Spinal cord (tissue), 10 donors: ENCODE measurements around the gene SEC23B. TPM values are rescaled to one million over a fixed set of nuclear protein-coding genes. Genes with fewer than 3 reads are reported as not detected.
"Not testable (repeated sequence)": the region's sequence is repeated elsewhere in the genome, so short reads cannot be mapped to it uniquely, and the experiment has no call there.

ENCODE experiments used
- DNase-seq, 6 donors: peaks; one replicate each; pipeline versions ENCODE4 v3.0.0 to v3.0.0-alpha.2; 2013 to 2015; ENCODE audit warnings: low spot score in 6 of 6, low read depth in 4 of 6
- H3K27ac ChIP-seq: one replicate; pipeline ENCODE4 v1.5.1; 2013; ENCODE audit warnings: low read depth, low read length, control low read depth
- H3K27me3 ChIP-seq: one replicate; pipeline ENCODE4 v1.6.1; 2013; ENCODE audit warnings: low read length; ENCODE audit not compliant: control insufficient read depth, insufficient read depth
- H3K36me3 ChIP-seq: one replicate; pipeline ENCODE4 v1.6.1; 2013; ENCODE audit warnings: low read length; ENCODE audit not compliant: control insufficient read depth, insufficient read depth
- H3K4me1 ChIP-seq: one replicate; pipeline ENCODE4 v1.6.1; 2013; ENCODE audit warnings: low read length; ENCODE audit not compliant: control insufficient read depth, insufficient read depth
- H3K4me3 ChIP-seq: one replicate; pipeline ENCODE4 v1.5.1; 2013; ENCODE audit warnings: low read depth, low read length, control low read depth
- H3K9me3 ChIP-seq: one replicate; pipeline ENCODE4 v1.6.1; 2013; ENCODE audit warnings: low read length; ENCODE audit not compliant: control insufficient read depth, insufficient read depth
- WGBS: methylation state at CpG from one replicate; pipeline ENCODE4 v1.1.5; 2013; ENCODE audit warnings: missing lambda C conversion rate; ENCODE audit not compliant: insufficient coverage; 5-methylcytosine and 5-hydroxymethylcytosine counted together
- polyA plus RNA-seq, 2 donors: library from polyadenylated mRNA; unstranded; fragments of 120-200 nt; gene quantifications; one replicate each; pipeline ENCODE4 v1.2.1, GENCODE V29; 2013; ENCODE audit not compliant: insufficient read length in 2 of 2
- total RNA-seq, 2 donors: library from RNA; depleted of rRNA in 1 of 2; stranded (reverse); fragments of 120-200 nt in 1 of 2; fragments of >200 nt in 1 of 2; gene quantifications; one replicate each; pipeline versions ENCODE4 v1.2.3 to v1.2.4, GENCODE V29; 2013 to 2014
- donor health status: healthy.

Gene SEC23B
- total and polyA plus RNA-seq, 4 donors, result 52.4 to 61.3 (median 56.6) TPM

DNA sequence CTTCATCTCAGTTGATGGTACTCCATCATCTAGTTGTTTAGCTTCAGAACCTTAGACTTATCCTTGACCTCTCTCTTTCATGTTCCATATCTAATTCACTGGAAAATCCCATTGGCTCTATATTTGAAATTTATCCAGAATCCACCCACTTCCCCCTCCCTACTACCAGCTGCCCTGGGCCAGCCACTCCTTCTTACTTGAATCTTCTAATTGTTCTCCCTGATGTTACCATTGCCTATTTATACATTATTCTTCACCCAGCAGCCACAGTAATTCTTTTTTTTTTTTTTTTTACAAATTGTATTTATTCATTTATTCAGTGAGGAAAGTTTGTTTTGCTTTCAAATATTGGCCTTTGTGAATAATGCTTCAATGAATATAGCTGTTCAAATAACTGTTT, 8.2 kb downstream of the SEC23B start:
- H3K27me3 ChIP-seq, result no peaks in the 10 kb centered on the region
- H3K36me3 ChIP-seq, result peaks cover 23% of the 10 kb centered on the region
- no peak for DNase-seq

GRCh38 chr20:18522066-18522465, 14.3 kb downstream of the SEC23B start:
- 65% methylated on average over 7 of the region's 9 CpGs for WGBS

More for the DNA sequence above, 8.2 kb downstream of the SEC23B start:
- Histone ChIP-seq H3K27ac (no peak overlapping the region), H3K4me3 (no peak overlapping the region), H3K9me3 (no peaks in the 10 kb centered on the region), H3K4me1 (no peaks in the 10 kb centered on the region)

GRCh38 chr20:18523066-18523465, 15.3 kb downstream of the SEC23B start:
- Histone ChIP-seq H3K36me3 (peaks cover 33% of the 10 kb centered on the region), H3K4me3 (no peak overlapping the region), H3K27me3 (no peaks in the 10 kb centered on the region), H3K4me1 (no peaks in the 10 kb centered on the region), H3K27ac (no peak overlapping the region), H3K9me3 (no peaks in the 10 kb centered on the region)
- WGBS, result 90% methylated on average over 2 of the region's 2 CpGs
- no peak for DNase-seq

More at GRCh38 chr20:18522066-18522465, 14.3 kb downstream of the SEC23B start:
- H3K27me3 ChIP-seq, H3K4me1 ChIP-seq, H3K9me3 ChIP-seq, H3K27ac ChIP-seq, H3K4me3 ChIP-seq, DNase-seq: not testable (repeated sequence)
- H3K36me3 ChIP-seq, result peaks cover 25% of the 10 kb centered on the region

DNA sequence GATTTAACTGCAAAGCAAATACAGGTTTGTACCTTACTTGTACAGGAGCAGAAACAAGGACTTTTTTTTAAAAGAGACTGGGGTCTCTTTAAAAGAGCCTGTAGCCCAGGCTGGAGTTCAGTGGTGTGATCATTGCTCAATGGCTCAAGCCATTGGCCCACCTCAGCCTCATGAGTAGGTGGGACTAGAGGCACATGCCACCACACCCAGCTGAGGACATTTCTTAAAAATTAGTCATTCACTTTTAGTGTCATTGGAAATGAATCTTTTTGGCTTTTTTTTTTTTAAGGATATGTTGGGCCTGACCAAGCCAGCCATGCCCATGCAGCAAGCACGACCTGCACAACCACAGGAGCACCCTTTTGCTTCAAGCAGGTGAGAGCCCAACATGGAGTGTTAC, 16.9 kb downstream of the SEC23B start:
- no peak for DNase-seq
- H3K36me3 ChIP-seq, result peaks cover 37% of the 10 kb centered on the region
- H3K9me3 ChIP-seq, result no peaks in the 10 kb centered on the region
- no peaks in the 10 kb centered on the region for H3K27me3 ChIP-seq
- no peak overlapping the region for H3K4me3 ChIP-seq
- no peaks in the 10 kb centered on the region for H3K4me1 ChIP-seq
- no peak overlapping the region for H3K27ac ChIP-seq
- no CpG with 5 or more reads among the region's 1 CpG for WGBS

DNA sequence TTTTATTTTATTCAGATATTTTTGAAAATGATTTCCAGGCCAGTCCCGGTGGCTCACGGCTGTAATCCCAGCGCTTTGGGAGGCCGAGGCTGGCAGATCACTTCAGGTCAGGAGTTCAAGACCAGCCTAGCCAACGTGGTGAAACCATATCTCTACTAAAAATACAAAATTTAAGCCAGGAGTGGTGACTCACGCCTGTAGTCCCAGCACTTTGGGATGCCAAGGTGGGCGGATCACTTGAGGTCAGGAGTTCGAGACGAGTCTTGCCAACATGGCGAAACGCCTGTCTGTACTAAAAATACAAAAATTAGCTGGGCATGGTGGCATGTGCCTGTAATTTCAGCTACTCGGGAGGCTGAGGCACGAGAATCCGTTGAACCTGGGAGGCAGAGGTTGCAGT, 19.0 kb downstream of the SEC23B start:
- peaks cover 53% of the 10 kb centered on the region for H3K36me3 ChIP-seq
- not testable (repeated sequence) for H3K4me3 ChIP-seq, DNase-seq, H3K4me1 ChIP-seq, H3K27me3 ChIP-seq, H3K9me3 ChIP-seq, H3K27ac ChIP-seq
- WGBS, result 83% methylated on average over 14 of the region's 14 CpGs

DNA sequence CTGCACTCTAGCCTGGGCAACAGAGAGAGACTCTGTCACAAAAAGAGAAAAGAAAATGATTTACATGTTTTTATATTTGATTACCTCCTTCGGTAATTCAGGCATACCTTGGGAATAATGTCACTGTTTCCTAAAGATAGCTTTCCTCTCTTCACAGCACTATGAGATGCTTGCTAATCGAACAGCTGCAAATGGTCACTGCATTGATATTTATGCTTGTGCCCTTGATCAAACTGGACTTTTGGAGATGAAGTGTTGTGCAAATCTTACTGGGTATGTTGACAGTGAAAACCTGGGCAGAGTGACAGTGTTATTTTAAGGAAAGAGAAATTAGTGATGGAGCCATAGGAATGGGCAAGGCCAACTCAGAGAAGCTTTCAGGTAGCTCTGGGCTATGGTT, 19.6 kb downstream of the SEC23B start:
- no peaks in the 10 kb centered on the region for H3K27me3 ChIP-seq
- no CpG with 5 or more reads among the region's 2 CpGs for WGBS
- peaks cover 56% of the 10 kb centered on the region for H3K36me3 ChIP-seq
- H3K27ac ChIP-seq, result no peak overlapping the region
- no peak overlapping the region for H3K4me3 ChIP-seq
- DNase-seq, result no peak
- no peaks in the 10 kb centered on the region for H3K9me3 ChIP-seq
- H3K4me1 ChIP-seq, result no peaks in the 10 kb centered on the region

GRCh38 chr20:18527836-18528235, 20.1 kb downstream of the SEC23B start:
- Histone ChIP-seq H3K4me3 (no peak overlapping the region), H3K9me3 (no peaks in the 10 kb centered on the region), H3K27ac (no peak overlapping the region), H3K36me3 (peaks cover 61% of the 10 kb centered on the region), H3K4me1 (no peaks in the 10 kb centered on the region), H3K27me3 (no peaks in the 10 kb centered on the region)
- WGBS, result 100% methylated on average over 2 of the region's 2 CpGs
- no peak for DNase-seq

DNA sequence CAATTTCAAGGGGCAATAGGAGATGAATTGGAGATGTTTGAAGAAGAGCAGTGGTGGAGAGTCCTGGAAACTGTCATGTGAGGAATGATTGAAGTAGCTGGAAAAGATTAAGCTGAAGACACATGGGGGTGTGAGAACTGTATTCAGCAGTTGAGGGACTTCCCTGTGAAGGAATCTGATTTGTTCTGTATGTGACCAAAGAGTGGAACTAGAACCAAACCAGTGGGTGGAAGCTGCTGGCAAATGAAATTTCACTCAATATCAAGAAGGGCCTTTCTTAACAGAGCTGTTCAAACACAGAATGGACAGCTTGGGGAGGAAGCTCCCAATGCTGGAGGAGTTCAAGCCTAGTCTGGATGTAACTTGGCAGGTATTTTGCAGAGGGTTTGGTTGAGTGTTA, 21.3 kb downstream of the SEC23B start:
- peaks cover 60% of the 10 kb centered on the region for H3K36me3 ChIP-seq
- H3K9me3 ChIP-seq, result no peaks in the 10 kb centered on the region
- no peaks in the 10 kb centered on the region for H3K4me1 ChIP-seq
- no peak overlapping the region for H3K27ac ChIP-seq
- H3K4me3 ChIP-seq, result no peak overlapping the region
- no peaks in the 10 kb centered on the region for H3K27me3 ChIP-seq
- DNase-seq, result no peak

DNA sequence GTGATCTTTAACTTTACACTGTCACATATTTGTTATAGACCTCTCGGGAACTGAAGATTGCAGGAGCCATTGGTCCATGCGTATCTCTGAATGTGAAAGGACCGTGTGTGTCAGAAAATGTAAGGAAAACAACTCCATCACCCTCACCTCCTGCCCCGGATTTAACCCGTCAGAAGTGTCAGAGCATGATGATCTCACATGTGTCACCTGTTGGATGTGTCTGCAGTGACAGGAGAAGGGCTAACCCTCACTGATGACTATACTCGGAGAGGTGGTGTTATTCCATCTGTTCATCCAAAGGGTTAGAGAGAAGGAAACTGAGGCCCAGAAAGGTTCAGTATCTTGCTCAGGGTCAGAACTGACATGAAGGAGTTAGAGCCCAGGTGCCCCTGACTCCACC, 24.9 kb downstream of the SEC23B start:
- 96% methylated on average over 4 of the region's 6 CpGs for WGBS
- no peaks in the 10 kb centered on the region for H3K4me1 ChIP-seq
- H3K4me3 ChIP-seq, result no peak overlapping the region
- no peaks in the 10 kb centered on the region for H3K9me3 ChIP-seq
- peaks cover 38% of the 10 kb centered on the region for H3K36me3 ChIP-seq
- no peak for DNase-seq
- no peaks in the 10 kb centered on the region for H3K27me3 ChIP-seq
- H3K27ac ChIP-seq, result no peak overlapping the region

GRCh38 chr20:18533491-18533890, 25.8 kb downstream of the SEC23B start:
- Histone ChIP-seq H3K27me3 (no peaks in the 10 kb centered on the region), H3K4me1 (no peaks in the 10 kb centered on the region), H3K4me3 (no peak overlapping the region), H3K27ac (no peak overlapping the region), H3K36me3 (peaks cover 41% of the 10 kb centered on the region), H3K9me3 (no peaks in the 10 kb centered on the region)
- no peak for DNase-seq
- WGBS, result 60% methylated on average over 1 of the region's 1 CpG
